GDM1 (cell line): ENCODE results near the gene CLEC3B.

Experiments used
- DNase-seq: peaks from one replicate; lab custom pipeline; 2025; lab: John Stamatoyannopoulos, UW

CLEC3B gene

DNA sequence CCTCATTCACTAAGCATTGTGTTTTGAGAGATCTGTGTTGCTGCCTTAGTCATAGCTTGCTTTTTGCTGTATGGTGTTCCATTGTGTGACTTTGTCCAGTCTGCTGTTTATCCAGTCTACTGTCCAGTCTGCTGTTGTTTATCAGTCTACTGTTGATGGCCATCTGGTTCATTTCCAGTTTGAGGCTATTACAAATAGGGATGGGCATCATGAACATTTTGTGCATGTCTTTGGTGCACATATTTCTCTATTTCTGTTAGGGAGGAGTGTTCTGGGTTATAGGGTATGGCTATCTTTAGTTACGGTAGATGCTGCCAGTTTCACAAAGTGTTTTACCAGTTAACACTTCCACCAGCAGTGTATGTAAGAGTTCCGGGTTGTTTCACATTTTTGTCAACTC lies 22.2 kb upstream of the CLEC3B start:
- DNase-seq = no peak

DNA sequence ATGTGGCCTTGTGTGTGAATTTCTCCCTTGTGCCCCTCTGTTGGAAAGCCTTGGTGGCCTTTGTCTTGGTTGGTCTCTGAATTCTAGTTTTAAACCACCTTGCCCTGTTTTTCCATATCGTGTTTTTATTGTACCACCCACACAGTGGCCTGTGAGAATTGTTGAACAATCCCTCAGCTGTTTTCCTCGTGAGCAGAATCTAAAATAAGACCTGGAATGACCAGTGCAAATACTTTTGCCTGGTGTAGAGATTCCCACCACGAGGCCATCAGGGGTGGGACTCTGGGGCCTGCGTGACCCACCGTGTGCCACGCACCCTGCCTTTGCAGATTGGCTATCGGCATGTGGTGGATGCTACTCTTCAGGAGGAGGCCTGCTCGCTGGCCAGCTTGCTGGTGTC lies 19.0 kb upstream of the CLEC3B start:
- DNase-seq = no peak

DNA sequence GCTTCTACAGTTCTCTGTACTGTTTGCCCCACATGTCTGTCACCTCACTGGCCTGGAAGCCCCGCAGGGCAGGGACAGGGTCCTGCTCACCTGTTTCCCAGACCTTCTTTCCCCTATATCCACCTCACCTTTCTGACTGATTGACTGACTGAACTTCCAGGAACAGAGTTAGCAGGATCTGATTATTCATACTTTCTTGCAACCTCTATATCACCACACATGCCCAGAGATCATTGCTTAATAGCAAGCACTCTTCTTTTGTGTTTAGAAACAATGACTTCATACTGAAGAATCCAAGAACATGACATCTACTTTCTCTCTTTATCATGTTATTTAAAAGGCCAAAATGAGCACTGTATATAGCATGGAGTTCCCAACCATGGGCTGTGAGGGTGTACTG lies 18.0 kb upstream of the CLEC3B start:
- DNase-seq = no peak

DNA sequence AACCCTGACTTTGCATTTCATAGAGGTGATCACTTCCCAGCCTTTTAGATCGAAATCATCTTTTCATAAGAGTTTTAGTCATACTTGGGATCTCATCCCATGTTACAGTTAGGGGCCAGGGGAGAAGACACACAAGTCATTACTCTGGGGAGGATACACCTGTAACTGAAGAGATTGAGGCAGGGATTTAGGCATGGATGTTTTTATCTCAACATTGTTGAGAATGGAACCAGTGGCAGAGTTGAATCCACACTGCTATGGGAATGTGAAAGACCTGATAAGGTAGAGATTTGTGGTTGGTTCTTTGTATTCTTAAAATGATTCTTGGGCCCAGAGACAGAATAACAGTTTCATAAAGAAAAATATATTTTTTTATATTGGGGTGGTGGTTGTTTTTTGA lies 16.2 kb upstream of the CLEC3B start:
- DNase-seq = no peak

DNA sequence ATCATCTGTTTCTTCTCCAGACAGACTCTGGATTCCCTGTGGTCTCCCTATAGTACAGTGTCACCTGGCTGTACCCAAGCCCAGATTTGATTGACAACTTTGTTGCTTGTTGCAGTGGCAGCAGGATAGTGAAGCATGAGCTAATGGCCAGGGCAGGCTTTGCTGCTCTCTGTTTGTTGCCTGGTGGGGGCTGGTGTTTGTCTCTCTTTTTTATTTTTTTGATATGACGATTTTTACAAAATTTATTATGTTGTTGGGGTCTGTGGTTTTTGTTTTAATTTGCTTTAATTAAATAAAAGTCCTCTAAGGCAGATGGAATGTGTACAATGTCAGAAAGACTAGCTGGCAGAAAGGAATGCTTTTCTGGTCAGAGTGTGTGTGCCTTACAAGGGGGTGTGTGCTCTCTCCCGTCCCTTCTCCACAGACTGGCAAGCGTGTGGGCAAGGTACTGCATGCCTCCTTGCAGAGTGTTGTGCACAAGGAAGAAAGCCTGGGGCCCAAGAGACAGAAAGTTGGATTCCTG lies 15.2 kb upstream of the CLEC3B start:
- DNase-seq = no peak

DNA sequence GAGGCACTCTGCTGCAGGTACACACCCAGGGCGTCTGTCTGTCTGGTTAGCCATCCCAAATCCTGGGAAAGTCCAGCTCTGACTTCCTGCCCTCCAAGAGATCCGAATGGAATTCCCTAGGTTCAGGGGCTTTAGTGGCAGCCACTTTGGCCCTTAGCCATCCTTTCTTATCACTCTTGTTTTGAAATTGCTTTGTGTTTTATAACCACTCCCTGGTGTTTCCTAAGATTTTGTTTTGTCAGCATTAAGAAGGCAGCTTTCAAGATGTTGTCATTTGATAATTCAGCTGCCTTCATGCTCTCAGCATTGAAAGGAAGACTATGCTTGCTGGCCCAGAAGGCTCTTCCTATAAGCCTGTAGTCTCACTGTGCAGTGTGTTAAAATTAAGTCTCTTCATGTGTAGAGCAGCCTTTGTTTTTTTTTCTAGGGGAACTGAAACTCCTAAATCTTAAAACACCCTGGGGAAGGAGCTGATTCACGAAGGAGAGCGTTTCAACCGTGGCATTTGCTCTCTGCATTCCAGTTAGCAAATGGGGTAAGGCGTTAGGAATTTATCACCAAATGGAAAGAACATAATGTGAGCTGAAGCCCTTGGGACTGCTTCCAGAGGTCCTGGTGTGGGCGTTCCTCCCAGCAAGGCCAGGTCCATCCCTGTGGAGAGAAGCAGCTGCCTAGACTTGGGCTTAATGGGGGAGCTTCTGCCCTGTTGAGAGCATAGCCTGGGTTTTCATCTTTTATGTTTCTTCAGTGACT lies 14.2 kb upstream of the CLEC3B start:
- DNase-seq = no peak

DNA sequence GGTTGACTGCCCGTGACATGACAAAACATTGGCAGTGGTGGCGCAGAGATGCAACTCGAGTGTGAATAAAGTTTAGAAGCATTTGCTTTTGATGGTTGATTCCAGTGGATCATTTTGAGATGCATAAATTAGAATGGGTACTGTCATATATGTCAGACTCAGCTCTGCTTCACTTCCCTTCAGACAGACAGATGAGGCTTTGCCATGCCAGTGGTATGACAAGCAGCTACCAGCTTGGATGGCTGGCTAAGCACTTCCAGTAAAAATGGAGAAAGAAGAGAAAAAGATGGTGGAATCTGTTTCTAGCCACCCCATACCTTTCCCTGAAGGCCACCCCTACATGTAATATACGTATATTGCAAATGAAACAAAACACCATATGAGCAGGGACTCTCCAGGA lies 13.5 kb upstream of the CLEC3B start:
- no peak for DNase-seq

DNA sequence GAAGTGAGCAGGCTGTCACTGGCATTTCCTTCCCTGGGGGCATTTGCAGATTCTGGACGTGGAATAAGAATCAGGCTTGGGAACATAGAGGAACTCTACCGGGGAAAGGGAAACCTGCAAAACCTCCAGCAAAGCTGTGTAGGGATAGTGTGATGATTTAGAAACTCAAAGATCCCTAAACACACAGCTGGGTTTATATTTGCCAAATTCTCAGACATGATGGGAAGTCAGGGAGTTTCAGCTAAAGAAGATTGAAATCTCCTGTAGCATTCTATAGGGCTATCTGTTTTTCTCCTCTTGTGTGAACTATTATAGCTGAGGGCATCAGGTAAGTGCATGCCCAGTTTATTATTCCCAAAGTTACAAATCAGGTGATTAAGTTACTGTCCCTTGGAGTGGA lies 9.2 kb upstream of the CLEC3B start:
- no peak for DNase-seq

DNA sequence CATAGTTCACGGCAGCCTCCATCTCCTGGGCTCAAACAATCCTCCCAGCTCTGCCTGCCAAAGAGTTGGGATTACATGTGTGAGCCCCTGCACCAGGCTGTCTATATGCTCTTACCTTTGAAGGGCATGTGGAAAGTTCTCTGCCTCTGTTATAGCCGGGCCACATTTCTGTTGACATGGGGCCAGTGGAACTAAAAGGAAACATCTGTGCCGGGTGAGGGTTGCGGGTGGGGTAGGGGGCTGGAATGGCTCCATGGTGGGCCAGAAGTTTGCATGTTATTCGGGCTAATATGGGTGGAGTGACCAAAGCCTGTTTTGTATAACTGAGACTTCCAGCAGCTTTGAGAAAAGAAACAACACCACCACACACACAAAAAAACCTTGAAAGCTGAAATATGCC lies 8.3 kb upstream of the CLEC3B start:
- no peak for DNase-seq

DNA sequence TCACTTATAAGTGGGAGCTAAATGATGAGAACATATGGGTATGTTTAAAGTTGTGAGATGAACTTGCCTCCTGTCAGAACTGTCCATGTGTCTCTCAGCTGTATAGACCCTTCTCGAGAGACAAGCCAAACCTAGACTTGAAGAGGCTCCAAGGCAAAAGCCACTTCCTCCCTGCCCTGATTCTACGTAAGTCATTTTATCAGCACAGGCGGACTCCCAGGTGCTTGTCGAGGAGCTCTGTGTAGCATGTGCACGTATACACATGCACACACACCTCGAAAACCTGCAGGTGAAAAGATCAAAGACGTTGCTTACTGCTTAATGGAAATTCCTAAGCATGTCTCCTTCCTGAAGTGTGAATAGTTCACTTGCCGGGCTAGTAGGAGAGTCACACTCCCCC lies 5.6 kb upstream of the CLEC3B start:
- no peak for DNase-seq

DNA sequence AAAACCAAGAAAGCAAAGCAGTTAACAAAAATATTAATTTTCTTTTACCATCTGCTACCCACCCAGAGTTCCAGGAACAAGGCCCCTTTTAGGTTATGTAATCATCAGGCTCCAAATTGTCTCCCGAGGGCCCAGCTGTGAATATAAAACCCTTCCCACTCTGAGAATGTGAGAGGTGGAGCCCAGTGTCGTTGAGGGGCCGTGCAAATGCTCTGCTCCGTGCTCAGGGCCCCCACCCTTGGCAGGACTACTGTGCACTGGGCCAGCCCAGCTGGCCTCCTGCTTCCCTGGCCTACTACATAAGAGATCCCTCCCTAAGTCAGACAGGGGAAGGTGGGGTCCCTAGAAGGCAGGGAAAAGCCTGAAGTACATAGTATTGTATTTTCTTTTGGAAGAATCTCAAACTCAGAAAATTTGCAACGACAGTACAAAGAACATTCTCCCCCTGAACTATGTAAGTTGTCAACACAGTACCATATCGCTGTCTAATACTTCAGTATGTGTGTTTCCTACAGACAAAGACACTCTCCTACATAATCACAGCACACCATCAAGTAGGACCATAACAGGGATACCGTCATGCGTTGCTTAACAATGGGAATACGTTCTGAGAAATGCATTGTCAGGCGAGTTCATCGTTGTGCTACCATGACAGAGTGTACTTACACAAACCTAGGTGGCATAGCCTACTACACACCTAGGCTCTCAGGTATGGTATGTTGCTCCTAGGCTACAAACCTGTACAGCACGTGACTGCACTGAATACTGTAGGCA lies 4.4 kb upstream of the CLEC3B start:
- DNase-seq = no peak

DNA sequence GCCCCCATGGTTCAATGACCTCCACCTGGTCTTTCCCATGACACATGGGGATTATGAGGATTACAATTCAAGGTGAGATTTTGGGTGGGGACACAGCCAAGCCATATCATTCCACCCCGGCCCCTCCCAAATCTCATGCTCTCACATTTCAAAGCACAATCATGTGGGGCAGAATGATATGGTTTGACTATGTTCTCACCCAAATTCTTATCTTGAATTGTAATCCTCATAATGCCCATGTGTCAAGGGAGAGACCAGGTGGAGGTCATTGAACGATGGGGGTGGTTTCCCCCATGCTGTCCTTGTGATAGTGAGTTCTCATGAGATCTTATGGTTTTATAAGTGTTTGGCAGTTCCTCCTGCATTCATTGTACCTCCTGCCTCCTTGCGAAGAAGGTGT lies 2.4 kb upstream of the CLEC3B start:
- no peak for DNase-seq

DNA sequence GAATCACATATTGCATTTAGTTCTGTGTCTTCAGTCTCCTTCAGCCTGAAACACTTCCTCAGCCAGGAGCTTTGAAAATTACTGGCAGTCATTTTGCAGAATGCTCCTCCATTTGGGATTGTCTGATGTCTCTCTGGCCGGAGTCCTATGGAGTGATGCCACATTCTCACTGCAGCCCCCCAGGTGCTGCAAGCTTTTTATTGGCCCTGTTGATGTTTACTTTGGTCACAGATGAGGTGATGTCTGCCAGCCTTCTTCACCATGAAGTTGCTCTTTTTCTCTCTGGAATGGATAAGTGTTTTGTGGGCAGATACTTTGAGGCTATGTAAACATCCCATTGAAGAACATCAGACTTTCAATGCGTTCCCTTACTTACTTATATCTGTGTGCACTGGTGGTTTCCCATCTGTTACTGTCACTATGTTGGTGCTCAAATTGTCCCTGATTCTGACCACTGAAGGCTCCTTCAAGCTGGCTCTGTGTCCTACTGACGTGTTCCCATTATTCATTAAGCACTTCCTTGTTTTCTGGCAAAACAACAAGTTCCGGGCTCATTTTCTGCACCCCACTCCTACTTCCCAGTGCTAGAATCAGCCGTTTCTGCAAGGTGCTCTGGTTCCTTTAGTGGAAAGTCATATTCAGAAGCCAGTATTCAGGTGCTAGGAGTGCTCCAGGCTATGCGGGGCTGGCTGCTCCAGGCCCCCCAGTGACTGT lies 1.4 kb upstream of the CLEC3B start:
- no peak for DNase-seq

DNA sequence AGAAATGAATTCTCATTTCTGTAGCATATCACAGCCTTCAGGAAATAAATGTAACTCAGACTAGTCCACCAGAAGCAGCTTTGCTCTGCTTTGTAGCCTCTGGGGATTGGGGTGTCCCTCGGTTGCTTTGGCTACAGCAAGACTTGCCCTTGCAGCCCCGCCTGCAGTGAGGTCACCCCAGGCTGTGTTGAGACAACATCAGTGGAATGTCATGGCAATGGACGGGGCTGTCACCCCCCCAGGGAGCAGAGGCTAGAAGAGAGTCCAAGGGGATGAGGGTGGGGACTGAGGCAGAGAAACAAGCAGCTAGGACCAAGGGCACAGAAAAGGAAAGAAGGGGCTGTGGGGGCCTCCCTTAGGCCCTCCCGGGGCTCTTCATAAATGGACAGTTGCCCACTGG lies 854 bp downstream of the CLEC3B start:
- no peak for DNase-seq

DNA sequence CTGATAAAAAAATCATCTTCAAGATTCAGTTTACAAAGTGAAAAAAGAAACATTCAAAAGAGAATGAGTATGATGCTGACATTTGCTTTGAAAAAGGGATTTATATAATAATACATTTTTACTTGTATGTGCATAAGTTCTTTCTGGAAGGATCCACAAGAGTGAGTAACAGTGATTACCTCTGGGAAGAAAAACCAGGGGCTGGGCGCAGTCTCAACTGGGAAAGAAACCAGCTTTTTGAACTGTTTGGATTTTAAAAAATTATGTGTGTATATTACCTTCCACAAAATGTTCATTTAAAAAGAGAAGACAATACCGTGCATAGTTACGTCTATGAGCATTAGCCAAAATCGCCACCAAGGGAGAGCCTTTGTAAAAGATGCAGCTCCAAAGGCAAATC lies 1.3 kb downstream of the CLEC3B start:
- no peak for DNase-seq

DNA sequence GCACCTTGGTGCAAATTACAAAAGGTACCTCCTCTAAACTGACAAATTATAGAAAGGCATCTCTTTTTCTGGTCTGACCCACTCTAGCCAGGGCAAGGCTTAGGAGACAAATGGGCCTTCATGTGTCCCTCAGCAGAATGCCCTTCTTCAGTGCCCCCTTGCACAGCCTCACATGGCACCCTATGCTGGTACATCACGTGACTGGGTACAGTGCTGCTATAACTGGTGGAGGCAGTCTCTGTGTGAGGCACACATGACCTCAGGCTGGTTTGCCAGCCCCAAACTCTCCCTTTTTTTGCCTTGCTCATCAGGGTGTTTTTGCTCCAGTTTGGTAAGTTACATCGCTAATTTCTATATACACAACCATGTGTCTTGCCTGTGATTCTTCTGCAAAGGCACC lies 3.1 kb downstream of the CLEC3B start:
- DNase-seq = no peak

DNA sequence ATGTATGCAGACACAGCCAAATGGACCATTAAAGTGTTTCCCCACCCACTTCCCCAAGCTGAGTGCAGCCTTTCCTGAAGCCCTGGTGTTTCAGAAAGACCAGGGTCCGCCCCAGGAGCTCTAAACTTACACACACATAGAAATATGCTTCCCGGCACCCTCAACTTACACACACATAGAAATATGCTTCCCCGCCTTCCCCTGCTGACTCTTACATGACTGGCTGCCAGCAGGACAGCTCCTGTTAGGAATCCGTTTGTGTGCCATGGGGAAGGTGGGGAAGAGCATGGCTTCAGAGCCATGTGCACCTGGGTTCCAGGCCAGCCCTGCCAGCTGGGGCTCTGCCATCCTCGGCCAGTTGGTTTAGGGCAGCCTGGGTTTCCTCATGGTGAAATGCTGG lies 3.6 kb downstream of the CLEC3B start:
- no peak for DNase-seq

DNA sequence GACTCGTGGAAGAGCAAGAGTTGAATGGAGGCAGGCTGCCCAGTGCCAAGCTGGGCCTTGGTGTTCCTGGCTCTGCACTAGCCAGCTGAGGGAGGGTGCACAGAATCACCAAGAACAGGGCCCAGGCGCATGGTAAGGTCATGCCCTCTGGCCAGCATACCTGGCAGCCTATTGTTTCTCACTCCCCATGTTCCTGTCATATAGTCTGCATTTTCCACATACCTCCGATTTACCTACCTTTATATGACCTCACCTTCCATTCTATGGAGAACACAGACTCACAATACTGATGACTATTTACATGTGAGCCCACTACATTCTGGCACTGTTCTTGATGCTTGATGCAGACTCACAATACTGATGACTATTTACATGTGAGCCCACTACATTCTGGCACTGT lies 5.4 kb downstream of the CLEC3B start:
- no peak for DNase-seq

DNA sequence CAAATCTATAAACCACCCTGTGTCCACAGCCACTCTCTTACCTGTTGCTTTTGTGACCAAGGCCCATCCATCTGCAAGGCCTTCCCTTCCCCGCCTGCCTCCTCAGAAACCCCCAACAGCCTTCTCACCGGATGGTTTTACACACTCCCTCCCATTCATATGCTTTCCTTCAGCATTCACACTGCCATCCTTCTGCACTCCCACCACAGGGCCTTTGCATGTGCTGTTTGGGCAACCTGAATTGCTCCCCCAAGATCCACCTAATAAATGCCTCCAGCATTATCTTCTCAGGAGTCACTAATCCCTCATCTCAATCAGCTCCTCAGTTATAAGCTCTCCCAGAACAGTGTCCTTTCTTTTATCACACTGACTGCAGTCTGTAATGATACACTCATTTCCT lies 6.0 kb downstream of the CLEC3B start:
- DNase-seq = no peak

DNA sequence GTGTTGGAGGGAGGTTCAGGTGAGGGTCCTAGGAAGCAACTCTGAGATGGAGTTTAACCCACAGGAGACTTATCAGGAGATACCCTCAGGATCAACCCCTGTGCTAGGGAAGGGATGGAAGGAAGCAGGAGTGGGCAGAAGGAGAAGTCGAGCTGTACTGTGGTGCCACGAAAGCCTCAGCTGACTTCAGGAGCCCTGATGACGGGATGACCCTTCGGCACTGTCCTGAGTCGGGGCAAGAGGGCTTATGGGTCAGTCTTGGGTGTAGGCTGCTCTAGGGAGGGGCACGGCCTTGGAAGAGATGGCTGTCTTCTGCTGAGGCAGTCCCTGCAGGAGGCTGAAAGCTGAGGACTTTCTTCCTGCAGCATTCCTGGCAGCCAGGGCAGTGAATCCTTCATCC lies 7.7 kb downstream of the CLEC3B start:
- no peak for DNase-seq

DNA sequence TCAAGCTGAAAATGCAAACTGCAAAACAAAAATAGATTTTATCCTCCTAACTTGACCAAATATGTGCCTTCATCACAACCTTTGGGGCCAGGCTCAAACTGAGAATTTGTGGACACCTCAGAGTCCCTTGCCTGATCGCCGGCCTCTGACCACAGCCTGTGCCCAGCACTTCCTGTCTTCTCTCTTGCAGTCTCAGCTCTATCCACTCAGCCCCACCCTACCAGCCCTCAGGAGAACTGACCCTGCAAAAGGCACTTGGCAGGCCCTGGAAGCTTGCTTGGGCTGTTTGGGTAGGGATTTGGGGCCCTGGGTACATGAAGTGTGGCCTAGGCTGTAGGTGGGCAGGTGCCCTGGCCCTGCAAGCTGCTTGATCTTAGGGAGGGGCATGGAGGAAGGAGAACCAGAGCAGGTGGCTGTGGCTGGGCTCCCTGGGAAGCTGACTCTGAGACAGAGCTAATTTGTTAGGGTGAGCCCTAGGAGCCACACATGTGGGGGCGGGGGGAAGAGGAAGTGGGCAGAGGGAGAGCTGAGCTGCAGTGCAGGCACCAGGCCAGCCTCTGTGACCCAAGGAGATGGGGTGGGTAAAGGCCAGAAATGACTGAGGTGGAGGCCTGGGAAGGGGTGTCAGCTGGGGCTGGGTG lies 8.6 kb downstream of the CLEC3B start:
- DNase-seq = peak; percentile 75
